K562 (cell line): ENCODE results near the gene MKLN1. TPM values are rescaled to one million over a fixed set of nuclear protein-coding genes. Genes with fewer than 3 reads are reported as not detected.
A peak's percentile ranks its signal among the peaks of the same experiment; 100 is the strongest.

Source experiments
- ATAC-seq: fragments of 200-7000 bp; cut with Tn5 transposase; 3 replicates; pipeline ENCODE4 v1.9.1; 2020; ENCODE audit warnings: moderate library complexity
- BruUV-seq: library from RNA; stranded (reverse); fragments of 400-500 nt; replicated peaks from 2 replicates; lab custom pipeline; 2021; lab: Mats Ljungman, UMichigan
- CTCF ChIA-PET: fragments of 300-600 bp; formaldehyde crosslinking; extraction: SDS; loops from one replicate; lab custom pipeline; 2021; ENCODE audit warnings: low intra/inter-chr PET ratio; lab: Yijun Ruan, JAX
- POLR2A ChIA-PET: fragments of 300-600, 350-650 bp; sonication (Branson Sonifier 250); formaldehyde crosslinking; extraction: SDS; loops from one replicate; lab custom pipeline; 2021; ENCODE audit warnings: antibody characterized with exemption, inconsistent platforms; lab: Yijun Ruan, JAX
- DNase-seq, 4 experiments: peaks; one replicate each; pipeline versions ENCODE4 v3.0.0 to v3.0.0-alpha.2; 2011 to 2018; ENCODE audit warnings: low spot score in 3 of 4, mixed read lengths in 3 of 4; ENCODE audit errors: extremely low read depth in 1 of 4
- FAIRE-seq: peaks from 2 replicates; lab custom pipeline; 2011; peaks lifted over from hg19 to GRCh38; lab: Jason Lieb, UNC
- H2AFZ ChIP-seq: 2 replicates; pipeline ENCODE4 v1.6.0; 2011; ENCODE audit warnings: low read depth, low read length, control low read depth, inconsistent platforms
- H3K27ac ChIP-seq: fragments of 200-600 bp; 3 replicates; pipeline ENCODE4 v1.8.0; 2011; ENCODE audit warnings: low read depth, mild to moderate bottlenecking, control low read depth, inconsistent platforms, low read length, moderate library complexity, mixed read lengths; ENCODE audit errors: extremely low read depth
- H3K27me3 ChIP-seq, 2 experiments: fragments of 300-600 bp in 1 of 2; 2 replicates in 1 of 2; 3 replicates in 1 of 2; pipeline versions ENCODE4 v1.6.0 to v1.8.0; 2011; ENCODE audit warnings: inconsistent platforms in 2 of 2, low read length in 2 of 2, mild to moderate bottlenecking in 1 of 2, mixed read lengths in 1 of 2, moderate library complexity in 1 of 2; ENCODE audit not compliant: control insufficient read depth in 2 of 2, insufficient read depth in 2 of 2
- H3K36me3 ChIP-seq: fragments of 300-600 bp; 3 replicates; pipeline ENCODE4 v1.8.0; 2011; ENCODE audit warnings: mild to moderate bottlenecking, low read length, inconsistent platforms; ENCODE audit not compliant: control insufficient read depth, insufficient read depth
- H3K4me1 ChIP-seq, 2 experiments: fragments of 200-600 bp in 1 of 2; replicated peaks in 1 of 2; 2 replicates in 1 of 2; 3 replicates in 1 of 2; pipeline versions ENCODE4 v1.5.1 to v1.8.0; 2011; ENCODE audit warnings: inconsistent platforms in 2 of 2, low read length in 2 of 2, mild to moderate bottlenecking in 1 of 2, mixed read lengths in 1 of 2, moderate library complexity in 1 of 2; ENCODE audit not compliant: control insufficient read depth in 2 of 2, insufficient read depth in 2 of 2
- H3K4me2 ChIP-seq: 2 replicates; pipeline ENCODE4 v1.6.1; 2011; ENCODE audit warnings: low read length, control low read depth, inconsistent platforms, mixed read lengths; ENCODE audit not compliant: insufficient read depth
- H3K4me3 ChIP-seq: fragments of 200-600 bp; sonication (generic), shearing (Covaris generic); 2 replicates; pipeline ENCODE4 v1.5.1; 2016; ENCODE audit warnings: control low read depth, inconsistent platforms
- H3K79me2 ChIP-seq: fragments of 200-600 bp; 3 replicates; pipeline ENCODE4 v1.8.0; 2011; ENCODE audit warnings: low read length, inconsistent platforms; ENCODE audit not compliant: control insufficient read depth, insufficient read depth
- H3K9ac ChIP-seq, 2 experiments: 2 replicates each; pipeline versions ENCODE4 v1.6.0 to v1.6.1; 2011; ENCODE audit warnings: low read depth in 2 of 2, low read length in 2 of 2, control low read depth in 1 of 2, inconsistent platforms in 1 of 2, mild to moderate bottlenecking in 1 of 2, mixed read lengths in 1 of 2; ENCODE audit not compliant: insufficient read depth in 1 of 2
- H3K9me1 ChIP-seq: one replicate; pipeline ENCODE4 v1.6.0; 2011; ENCODE audit warnings: inconsistent platforms, mild to moderate bottlenecking, low read length, moderate library complexity; ENCODE audit not compliant: control insufficient read depth, insufficient read depth
- H3K9me3 ChIP-seq: replicated peaks from 2 replicates; pipeline ENCODE4 v1.5.1; 2011; ENCODE audit warnings: low read depth, low read length, inconsistent platforms; ENCODE audit not compliant: control insufficient read depth, insufficient read depth
- H4K20me1 ChIP-seq: replicated peaks from 2 replicates; pipeline ENCODE4 v1.6.1; 2011; ENCODE audit warnings: low read length, inconsistent platforms, mixed read lengths; ENCODE audit not compliant: control insufficient read depth, insufficient read depth
- AFF1 ChIP-seq, 2 experiments: fragments of 450-650 bp; IDR thresholded peaks; 2 replicates each; pipeline ENCODE4 v1.6.1; 2018; ENCODE audit warnings: mild to moderate bottlenecking in 2 of 2, low read depth in 1 of 2; ENCODE audit not compliant: partially characterized antibody in 2 of 2
- CC2D1A ChIP-seq: fragments of 450-650 bp; IDR thresholded peaks from 2 replicates; pipeline ENCODE4 v1.6.1; 2017; ENCODE audit warnings: mild to moderate bottlenecking
- GATA2 ChIP-seq: sonication (generic); formaldehyde crosslinking; IDR thresholded peaks from 2 replicates; pipeline ENCODE4 v1.4.0; 2020; ENCODE audit warnings: mild to moderate bottlenecking, missing genetic modification reagents
- RBM39 ChIP-seq: fragments of 200-400 bp; formaldehyde crosslinking; optimal IDR thresholded peaks from 2 replicates; pipeline ENCODE3; 2018; ENCODE audit warnings: low read depth, low read length
- TRIM24 ChIP-seq, 2 experiments: fragments of 450-650 bp; IDR thresholded peaks; 2 replicates each; pipeline ENCODE4 v1.6.1; 2016
- TRIM28 ChIP-seq: fragments of 450-650 bp; IDR thresholded peaks from 2 replicates; pipeline ENCODE4 v1.6.1; 2017
- ZZZ3 ChIP-seq: fragments of 450-650 bp; IDR thresholded peaks from 2 replicates; pipeline ENCODE4 v1.6.1; 2016; ENCODE audit warnings: antibody characterized with exemption, mild to moderate bottlenecking, moderate library complexity
- WGBS: fragments of 100-300 bp; shearing (Covaris generic); methylation state at CpG from one replicate; pipeline ENCODE4 v1.1.6; 2016; ENCODE audit warnings: low coverage, mixed read lengths; ENCODE audit not compliant: insufficient coverage; ENCODE audit errors: missing lambda C conversion rate; 5-methylcytosine and 5-hydroxymethylcytosine counted together
- in situ Hi-C: fragments of 300-500 bp; cut with MboI; formaldehyde crosslinking; loops from 4 replicates; pipeline ENCODE4 v1.15.0; 2018; ENCODE audit warnings: inconsistent platforms, mixed read lengths
- intact Hi-C: fragments of 100-400 bp; cut with micrococcal nuclease; formaldehyde crosslinking; loops from 2 replicates; pipeline ENCODE4 v1.14.2; 2022
- polyA plus RNA-seq, 8 experiments: library from polyadenylated mRNA; depleted of rRNA in 4 of 8; stranded (reverse) in 5 of 8; unstranded in 3 of 8; fragments of >200 nt; fragmentation: Nextera tagmentation in 2 of 8; fragmentation: Illumina TruSeq in 1 of 8; extraction: Ambion mirVana in 2 of 8; extraction: Trizol in 1 of 8; gene quantifications; 2 replicates each; pipeline versions ENCODE4 v1.2.1 to v1.2.3, GENCODE V29; 2011 to 2014; ENCODE audit warnings: inconsistent platforms in 1 of 8, missing spikeins in 1 of 8
- total RNA-seq, 7 experiments: library from RNA; depleted of rRNA in 6 of 7; stranded (reverse); fragments of >200 nt in 6 of 7; fragmentation: Illumina TruSeq in 2 of 7; extraction: Trizol in 2 of 7; gene quantifications; 2 replicates each; pipeline versions ENCODE4 v1.2.1 to v1.2.3, GENCODE V29; 2011 to 2021; ENCODE audit warnings: low replicate concordance in 1 of 7

Gene MKLN1
- total and polyA plus RNA-seq, 9 of the 15 experiments (the other 6 are each of a cell fraction or from before 2014, with no cell fraction given): 18.6 to 80.4 (median 56.0) TPM

- H3K9ac ChIP-seq: no peak overlapping the region
- H3K36me3 ChIP-seq: no peaks in the 10 kb centered on the region
- no peaks in the 10 kb centered on the region for H3K27me3 ChIP-seq
- H3K27ac ChIP-seq: no peak overlapping the region
- H3K4me1 ChIP-seq: no peaks in the 10 kb centered on the region; a peak in 1 of 5 replicates
- no peaks in the 10 kb centered on the region for H3K9me1 ChIP-seq
- DNase-seq (no peak), ATAC-seq (no peak), FAIRE-seq (no peak)
- no TSS peak for BruUV-seq
- H3K4me3 ChIP-seq: no peak overlapping the region
- intact Hi-C loops: no loop called here
- no peaks in the 10 kb centered on the region for H4K20me1 ChIP-seq
- no peaks in the 10 kb centered on the region for H3K79me2 ChIP-seq
- ChIA-PET POLR2A (interaction anchor here (0.8 to 1.1 kb wide), 2 partner anchors 8 to 12 kb away, joined by 3 read pairs; no protein-coding TSS in a partner anchor), CTCF (no interaction called here)
- in situ Hi-C loops: no loop called here
- H3K9me3 ChIP-seq: no peaks in the 10 kb centered on the region; the same call in 1 of the 2 replicates
- no peak overlapping the region for H3K4me2 ChIP-seq
- WGBS: 0% methylated on average over 1 of the region's 1 CpG
- peak; percentile 32; the same call in 1 of the 2 replicates for TF ChIP-seq TRIM28
- no peak for TF ChIP-seq ZZZ3
- TF ChIP-seq RBM39: no peak
- TF ChIP-seq CC2D1A: no peak
- no peak overlapping the region for H2AFZ ChIP-seq
These were observed 14.8 kb upstream of the MKLN1 start for GRCh38 chr7:131312838-131313237.

GRCh38 chr7:131320603-131321002 lies 7.1 kb upstream of the MKLN1 start:
- no peaks in the 10 kb centered on the region for H3K79me2 ChIP-seq
- H3K27ac ChIP-seq: no peak overlapping the region
- FAIRE-seq (no peak), DNase-seq (no peak), ATAC-seq (no peak)
- no peak overlapping the region for H3K4me2 ChIP-seq
- intact Hi-C loops: no loop called here
- H3K9ac ChIP-seq: no peak overlapping the region
- no peaks in the 10 kb centered on the region for H3K9me3 ChIP-seq
- H3K4me3 ChIP-seq: no peak overlapping the region
- H4K20me1 ChIP-seq: no peaks in the 10 kb centered on the region
- in situ Hi-C loops: no loop called here
- H3K36me3 ChIP-seq: no peaks in the 10 kb centered on the region
- no TSS peak for BruUV-seq
- ChIA-PET POLR2A (interaction anchor here (4.2 kb wide), 1 partner anchor 8 kb away, joined by 16 read pairs; the partner anchor contains the start of gene MKLN1), CTCF (no interaction called here)
- TF ChIP-seq AFF1 (IDR thresholded peaks at IDR 0.05; ENCODE audit: low read depth in 1 of 2, partially characterized antibody in 2 of 2) (peak in 1 of 2 experiments; percentile 94), GATA2 (no peak), TRIM24 (IDR thresholded peaks at IDR 0.05) (no peak)
- no peaks in the 10 kb centered on the region for H3K27me3 ChIP-seq
- H3K9me1 ChIP-seq: no peaks in the 10 kb centered on the region
- H2AFZ ChIP-seq: no peak overlapping the region
- peaks cover 0 to 5% of the 10 kb centered on the region in 2 experiments; a peak in 1 of 5 replicates for H3K4me1 ChIP-seq
